H1 (cell line): ENCODE measurements around the gene TSHZ2. TPM values are rescaled to one million over a fixed set of nuclear protein-coding genes. Genes with fewer than 3 reads are reported as not detected.

Experiments used
- CTCF ChIA-PET: fragments of 300-600 bp; sonication (Branson Sonifier 250); formaldehyde crosslinking; loops from one replicate; lab custom pipeline; 2021; ENCODE audit not compliant: partially characterized antibody; lab: Charles Lee
- POLR2A ChIA-PET: fragments of 300-600 bp; sonication (Branson Sonifier 250); formaldehyde crosslinking; loops from one replicate; lab custom pipeline; 2021; ENCODE audit warnings: inconsistent platforms; ENCODE audit not compliant: partially characterized antibody; lab: Charles Lee
- DNase-seq, 2 experiments: peaks; one replicate each; pipeline versions ENCODE4 v3.0.0 to v3.0.0-alpha.2; 2010 to 2022; ENCODE audit warnings: low spot score in 2 of 2, low read depth in 1 of 2, mixed read lengths in 1 of 2
- FAIRE-seq: peaks from 2 replicates; lab custom pipeline; 2011; peaks lifted over from hg19 to GRCh38; lab: Jason Lieb, UNC
- H2AFZ ChIP-seq: 2 replicates; pipeline ENCODE4 v1.8.1; 2012; ENCODE audit warnings: low read length, inconsistent platforms
- H2AK5ac ChIP-seq: 2 replicates; pipeline ENCODE4 v1.6.1; 2013; ENCODE audit warnings: low read depth, low read length
- H2BK120ac ChIP-seq: replicated peaks from 2 replicates; pipeline ENCODE3; 2013; ENCODE audit warnings: low read depth, low read length, inconsistent platforms
- H2BK12ac ChIP-seq: 2 replicates; pipeline ENCODE4 v1.6.1; 2013; ENCODE audit warnings: low read depth, low read length
- H2BK15ac ChIP-seq: 2 replicates; pipeline ENCODE4 v1.6.1; 2013; ENCODE audit warnings: low read length
- H2BK20ac ChIP-seq: 2 replicates; pipeline ENCODE4 v1.6.1; 2013; ENCODE audit warnings: low read length
- H2BK5ac ChIP-seq: 2 replicates; pipeline ENCODE4 v1.6.1; 2013; ENCODE audit warnings: low read depth, low read length
- H3K14ac ChIP-seq: 2 replicates; pipeline ENCODE4 v1.6.1; 2013; ENCODE audit warnings: inconsistent platforms; ENCODE audit not compliant: insufficient read length
- H3K18ac ChIP-seq: 2 replicates; pipeline ENCODE4 v1.6.1; 2013; ENCODE audit warnings: low read length; ENCODE audit errors: extremely low read depth
- H3K23ac ChIP-seq: 2 replicates; pipeline ENCODE4 v1.6.1; 2013; ENCODE audit warnings: inconsistent platforms; ENCODE audit not compliant: insufficient read length
- H3K23me2 ChIP-seq: 2 replicates; pipeline ENCODE4 v1.6.1; 2013; ENCODE audit warnings: low read depth, low read length
- H3K27ac ChIP-seq: 2 replicates; pipeline ENCODE4 v1.6.1; 2011; ENCODE audit warnings: low read depth, low read length, inconsistent platforms
- H3K27me3 ChIP-seq, 4 experiments: replicated peaks in 1 of 4; 1 replicate in 1 of 4; 2 replicates in 3 of 4; pipeline versions ENCODE4 v1.6.1 to v1.8.1; 2011 to 2013; ENCODE audit warnings: low read length in 3 of 4, mild to moderate bottlenecking in 3 of 4, inconsistent platforms in 2 of 4, mixed read lengths in 2 of 4, moderate library complexity in 1 of 4; ENCODE audit not compliant: control insufficient read depth in 3 of 4, insufficient read depth in 3 of 4; ENCODE audit errors: extremely low read depth in 1 of 4
- H3K36me3 ChIP-seq, 4 experiments: 2 replicates each; pipeline versions ENCODE4 v1.6.1 to v1.8.1; 2011 to 2013; ENCODE audit warnings: mild to moderate bottlenecking in 4 of 4, low read length in 3 of 4, moderate library complexity in 2 of 4, control low read depth in 1 of 4, inconsistent platforms in 1 of 4; ENCODE audit not compliant: insufficient read depth in 4 of 4, control insufficient read depth in 2 of 4
- H3K4ac ChIP-seq: replicated peaks from 2 replicates; pipeline ENCODE3; 2013; ENCODE audit warnings: low read length, low read depth, mixed read lengths, inconsistent platforms; ENCODE audit not compliant: insufficient read length
- H3K4me1 ChIP-seq, 4 experiments: replicated peaks in 1 of 4; 1 replicate in 1 of 4; 2 replicates in 3 of 4; pipeline versions ENCODE4 v1.6.1 to v1.8.1; 2011 to 2013; ENCODE audit warnings: low read length in 3 of 4, inconsistent platforms in 2 of 4, mixed read lengths in 1 of 4; ENCODE audit not compliant: insufficient read depth in 4 of 4, control insufficient read depth in 3 of 4
- H3K4me2 ChIP-seq, 2 experiments: 2 replicates each; pipeline versions ENCODE4 v1.6.1 to v1.8.1; 2011 to 2013; ENCODE audit warnings: low read depth in 2 of 2, low read length in 2 of 2, control low read depth in 1 of 2, inconsistent platforms in 1 of 2, mild to moderate bottlenecking in 1 of 2; ENCODE audit not compliant: insufficient read depth in 1 of 2
- H3K4me3 ChIP-seq, 4 experiments: fragments of 200-600, 300-600 bp in 1 of 4; sonication (generic), shearing (Covaris generic), sonication (Bioruptor Twin) in 1 of 4; 2 replicates each; pipeline versions ENCODE4 v1.5.1 to v1.8.1; 2011 to 2016; ENCODE audit warnings: low read length in 4 of 4, low read depth in 3 of 4, control low read depth in 2 of 4, inconsistent platforms in 2 of 4, mild to moderate bottlenecking in 2 of 4, mixed read lengths in 1 of 4, moderate library complexity in 1 of 4; ENCODE audit not compliant: insufficient read depth in 2 of 4; ENCODE audit errors: extremely low read depth in 1 of 4
- H3K56ac ChIP-seq: replicated peaks from 2 replicates; pipeline ENCODE3; 2013; ENCODE audit warnings: low read depth, mild to moderate bottlenecking, mixed read lengths, low read length, inconsistent platforms; ENCODE audit not compliant: insufficient read length
- H3K79me1 ChIP-seq: 2 replicates; pipeline ENCODE4 v1.6.1; 2013; ENCODE audit warnings: low read depth, low read length, control low read depth
- H3K79me2 ChIP-seq, 2 experiments: 2 replicates each; pipeline versions ENCODE4 v1.6.1 to v1.8.1; 2012 to 2013; ENCODE audit warnings: low read length in 2 of 2, mild to moderate bottlenecking in 2 of 2, inconsistent platforms in 1 of 2; ENCODE audit not compliant: insufficient read depth in 2 of 2, control insufficient read depth in 1 of 2
- H3K9ac ChIP-seq, 4 experiments: replicated peaks in 1 of 4; 1 replicate in 1 of 4; 2 replicates in 3 of 4; pipeline versions ENCODE4 v1.6.1 to v1.8.1; 2011 to 2013; ENCODE audit warnings: low read depth in 3 of 4, low read length in 3 of 4, control low read depth in 2 of 4, mild to moderate bottlenecking in 2 of 4, moderate library complexity in 2 of 4, inconsistent platforms in 1 of 4; ENCODE audit errors: extremely low read depth in 1 of 4
- H3K9me3 ChIP-seq, 2 experiments: 2 replicates each; pipeline versions ENCODE4 v1.6.1 to v1.8.1; 2012 to 2013; ENCODE audit warnings: mild to moderate bottlenecking in 2 of 2, moderate library complexity in 2 of 2, control low read depth in 1 of 2, inconsistent platforms in 1 of 2, low read depth in 1 of 2, low read length in 1 of 2, mixed read lengths in 1 of 2; ENCODE audit not compliant: insufficient read depth in 2 of 2
- H4K20me1 ChIP-seq, 2 experiments: replicated peaks in 1 of 2; 2 replicates each; pipeline versions ENCODE3 to v1.8.1; 2011 to 2013; ENCODE audit warnings: inconsistent platforms in 2 of 2, low read length in 2 of 2, mild to moderate bottlenecking in 1 of 2; ENCODE audit not compliant: insufficient read depth in 2 of 2, control insufficient read depth in 1 of 2
- H4K5ac ChIP-seq: 2 replicates; pipeline ENCODE4 v1.6.1; 2013; ENCODE audit warnings: low read length, low read depth, mixed read lengths, inconsistent platforms; ENCODE audit not compliant: insufficient read length
- H4K8ac ChIP-seq: 2 replicates; pipeline ENCODE4 v1.8.0; 2013; ENCODE audit warnings: mild to moderate bottlenecking, moderate library complexity, low read length, inconsistent platforms; ENCODE audit not compliant: insufficient read depth; ENCODE audit errors: extremely low read depth
- H4K91ac ChIP-seq: replicated peaks from 2 replicates; pipeline ENCODE3; 2013; ENCODE audit warnings: low read length, mixed read lengths, inconsistent platforms; ENCODE audit not compliant: insufficient read length
- CBX8 ChIP-seq: fragments of 300-800, 300-1000 bp; sonication (generic); IDR thresholded peaks from 2 replicates; pipeline ENCODE4 v1.7.1; 2016; ENCODE audit warnings: low read depth, low read length, borderline replicate concordance
- CHD1 ChIP-seq: IDR thresholded peaks from 2 replicates; pipeline ENCODE4 v1.6.1; 2012; ENCODE audit warnings: low read depth, low read length, improper control_type of control experiment
- GABPA ChIP-seq: IDR thresholded peaks from 2 replicates; pipeline ENCODE4 v1.6.1; 2011; ENCODE audit warnings: mild to moderate bottlenecking, low read length, moderate library complexity, borderline replicate concordance; ENCODE audit not compliant: insufficient read depth
- GTF2F1 ChIP-seq: IDR thresholded peaks from 2 replicates; pipeline ENCODE4 v1.6.1; 2012; ENCODE audit warnings: low read depth, low read length, improper control_type of control experiment, borderline replicate concordance
- HDAC6 ChIP-seq: IDR thresholded peaks from one replicate; pipeline ENCODE4 v1.7.1; 2012; ENCODE audit warnings: low read depth, mild to moderate bottlenecking, inconsistent platforms, low read length, moderate library complexity
- SRF ChIP-seq: IDR thresholded peaks from 2 replicates; pipeline ENCODE4 v1.6.1; 2011; ENCODE audit warnings: mild to moderate bottlenecking, low read depth, low read length, moderate library complexity
- SUZ12 ChIP-seq: fragments of 200-600 bp; sonication (generic); IDR thresholded peaks from 2 replicates; pipeline ENCODE4 v1.6.1; 2012; ENCODE audit warnings: mild to moderate bottlenecking, inconsistent platforms, low read length, moderate library complexity, mixed read lengths
- TAF7 ChIP-seq: optimal IDR thresholded peaks from 2 replicates; pipeline ENCODE3; 2011; ENCODE audit warnings: low read depth, mild to moderate bottlenecking, inconsistent platforms, low read length, moderate library complexity, borderline replicate concordance
- TBP ChIP-seq: IDR thresholded peaks from 2 replicates; pipeline ENCODE4 v1.6.1; 2011; ENCODE audit warnings: low read depth, low read length, improper control_type of control experiment
- WGBS, 2 experiments: shearing (Covaris generic) in 1 of 2; methylation state at CpG; one replicate each; pipeline versions ENCODE4 v1.1.6 to v1.1.7; 2013 to 2015; ENCODE audit warnings: low lambda C conversion rate in 2 of 2, mixed read lengths in 2 of 2, inconsistent platforms in 1 of 2, low coverage in 1 of 2, missing lambda C conversion rate in 1 of 2; ENCODE audit not compliant: insufficient replicate concordance in 2 of 2, insufficient coverage in 1 of 2, insufficient read length in 1 of 2; ENCODE audit errors: extremely low coverage in 1 of 2, missing lambda C conversion rate in 1 of 2; 5-methylcytosine and 5-hydroxymethylcytosine counted together
- polyA plus RNA-seq, 7 experiments: library from polyadenylated mRNA; depleted of rRNA in 3 of 7; stranded (reverse) in 5 of 7; unstranded in 2 of 7; fragments of >200 nt in 5 of 7; fragments of 200-250 nt in 2 of 7; gene quantifications; 1 replicate in 5 of 7; 2 replicates in 1 of 7; 4 replicates in 1 of 7; pipeline versions ENCODE4 v1.2.1 to v1.2.3, GENCODE V29; 2011 to 2013; ENCODE audit warnings: missing spikeins in 2 of 7, mixed read lengths in 2 of 7
- total RNA-seq: library from RNA; stranded (reverse); fragmentation: NEBNext Ultra II Directional; extraction: Animal tissue kit (Norgen Biotek cat#: 25700); gene quantifications from 2 replicates; pipeline ENCODE4 v1.2.1, GENCODE V29; 2021

The TSHZ2 gene
- total and polyA plus RNA-seq, 2 of the 8 experiments (the other 6 are each of a cell fraction or from before 2014, with no cell fraction given), result 0.14 to 0.30 TPM

GRCh38 chr20:53274807-53275206, 302.6 kb downstream of the TSHZ2 start:
- H2BK15ac ChIP-seq, result no peak overlapping the region
- no peak overlapping the region for H4K5ac ChIP-seq
- no peak overlapping the region for H2BK120ac ChIP-seq
- no peaks in the 10 kb centered on the region for H3K27me3 ChIP-seq
- H3K9ac ChIP-seq, result no peak overlapping the region
- no peak overlapping the region for H3K18ac ChIP-seq
- TF ChIP-seq HDAC6 (no peak), SUZ12 (no peak), GTF2F1 (no peak), SRF (no peak), TBP (no peak), TAF7 (no peak), CBX8 (no peak), GABPA (no peak), CHD1 (no peak)
- DNase-seq (no peak), FAIRE-seq (no peak)
- ChIA-PET POLR2A (no interaction called here), CTCF (interaction anchor here (0.5 to 1.7 kb wide), 5 partner anchors 55 to 1031 kb away, joined by 3 to 4 read pairs (median 3); no protein-coding TSS in a partner anchor)
- H3K56ac ChIP-seq, result no peak overlapping the region
- H2AK5ac ChIP-seq, result no peak overlapping the region
- H2BK20ac ChIP-seq, result no peak overlapping the region
- no peak overlapping the region for H2BK12ac ChIP-seq
- H3K79me2 ChIP-seq, result no peaks in the 10 kb centered on the region
- H3K23me2 ChIP-seq, result no peaks in the 10 kb centered on the region
- WGBS, 2 experiments, result 85% methylated on average over 3 of the region's 3 CpGs; no CpG with 5 or more reads in 1 of the 2 experiments
- H3K4me1 ChIP-seq, result no peaks in the 10 kb centered on the region
- no peak overlapping the region for H2AFZ ChIP-seq
- H3K79me1 ChIP-seq, result no peaks in the 10 kb centered on the region
- H3K14ac ChIP-seq, result no peak overlapping the region
- no peak overlapping the region for H3K23ac ChIP-seq
- no peak overlapping the region for H4K8ac ChIP-seq
- H4K91ac ChIP-seq, result no peak overlapping the region
- no peak overlapping the region for H3K27ac ChIP-seq
- no peak overlapping the region for H3K4me2 ChIP-seq
- H3K4ac ChIP-seq, result no peak overlapping the region
- H3K36me3 ChIP-seq, result no peaks in the 10 kb centered on the region
- no peak overlapping the region for H3K4me3 ChIP-seq
- H2BK5ac ChIP-seq, result no peak overlapping the region
- no peaks in the 10 kb centered on the region for H3K9me3 ChIP-seq
- H4K20me1 ChIP-seq, result no peaks in the 10 kb centered on the region
